Neural progenitor cell (in vitro differentiated cells): ENCODE results near the gene TFAP2E. TPM values are rescaled to one million over a fixed set of nuclear protein-coding genes. Genes with fewer than 3 reads are reported as not detected.

Source experiments
- DNase-seq: peaks from one replicate; pipeline ENCODE4 v3.0.0-alpha.2; 2016; ENCODE audit warnings: low spot score
- H2AFZ ChIP-seq: fragments of 200-600 bp; sonication (generic); replicated peaks from 2 replicates; pipeline ENCODE4 v1.6.1; 2016; ENCODE audit warnings: antibody characterized with exemption
- H3F3A ChIP-seq: fragments of 200-600 bp; sonication (generic); 2 replicates; pipeline ENCODE4 v1.6.1; 2016; ENCODE audit warnings: antibody characterized with exemption, low read depth
- H3K27ac ChIP-seq: fragments of 200-600 bp; sonication (generic); 2 replicates; pipeline ENCODE4 v1.5.1; 2016; ENCODE audit warnings: mild to moderate bottlenecking
- H3K27me3 ChIP-seq: fragments of 200-600 bp; sonication (generic); 2 replicates; pipeline ENCODE4 v1.6.1; 2016; ENCODE audit warnings: mild to moderate bottlenecking, moderate library complexity
- H3K36me3 ChIP-seq: fragments of 200-600 bp; sonication (generic); 2 replicates; pipeline ENCODE4 v1.5.1; 2016
- H3K4me1 ChIP-seq: fragments of 200-600 bp; sonication (generic); 2 replicates; pipeline ENCODE4 v1.6.1; 2016; ENCODE audit warnings: mixed run types
- H3K4me2 ChIP-seq: fragments of 200-600 bp; sonication (generic); 2 replicates; pipeline ENCODE4 v1.6.1; 2016
- H3K4me3 ChIP-seq: fragments of 200-600 bp; sonication (generic); 2 replicates; pipeline ENCODE4 v1.5.1; 2016
- H3K79me2 ChIP-seq: fragments of 200-600 bp; sonication (generic); 2 replicates; pipeline ENCODE4 v1.6.1; 2016; ENCODE audit warnings: low read depth
- H3K9ac ChIP-seq: fragments of 200-600 bp; sonication (generic); 2 replicates; pipeline ENCODE4 v1.6.1; 2016
- H3K9me3 ChIP-seq: fragments of 200-600 bp; sonication (generic); 2 replicates; pipeline ENCODE4 v1.5.1; 2016; ENCODE audit warnings: low read depth
- H4K20me1 ChIP-seq: fragments of 200-600 bp; sonication (generic); 2 replicates; pipeline ENCODE4 v1.6.1; 2016; ENCODE audit warnings: low read depth
- H3K27ac Mint-ChIP-seq: 3 replicates; pipeline ENCODE4 v1.8.0; 2021; ENCODE audit warnings: mixed read lengths
- H3K27me3 Mint-ChIP-seq: 2 replicates; pipeline ENCODE4 v1.8.0; 2022; ENCODE audit warnings: low read depth, mild to moderate bottlenecking, inconsistent platforms, moderate library complexity, mixed read lengths; ENCODE audit not compliant: insufficient read depth
- H3K36me3 Mint-ChIP-seq: 3 replicates; pipeline ENCODE4 v1.8.0; 2021; ENCODE audit warnings: mixed read lengths
- H3K4me1 Mint-ChIP-seq: 3 replicates; pipeline ENCODE4 v1.8.0; 2021; ENCODE audit warnings: mixed read lengths
- H3K4me3 Mint-ChIP-seq: 3 replicates; pipeline ENCODE4 v1.8.0; 2021; ENCODE audit warnings: mild to moderate bottlenecking, moderate library complexity, mixed read lengths
- H3K9me3 Mint-ChIP-seq: 3 replicates; pipeline ENCODE4 v1.8.0; 2020; ENCODE audit warnings: mixed read lengths
- EZH2 ChIP-seq: fragments of 200-600 bp; sonication (generic); IDR thresholded peaks from 2 replicates; pipeline ENCODE4 v1.6.1; 2017; ENCODE audit warnings: antibody characterized with exemption, mild to moderate bottlenecking, moderate library complexity
- EZH2phosphoT487 ChIP-seq: fragments of 200-600 bp; sonication (generic); IDR thresholded peaks from 2 replicates; pipeline ENCODE4 v1.6.1; 2017; ENCODE audit warnings: antibody characterized with exemption
- total RNA-seq: library from RNA; depleted of rRNA; stranded (reverse); fragments of >200 nt; gene quantifications from 2 replicates; pipeline ENCODE4 v1.2.3, GENCODE V29; 2015; ENCODE audit warnings: low replicate concordance
- TF ChIP-seq, protein P1 (sequence below): fragments of 200-600 bp; sonication (generic); IDR thresholded peaks from 2 replicates; pipeline ENCODE4 v1.5.1; 2017; ENCODE audit warnings: antibody characterized with exemption, mild to moderate bottlenecking

The TFAP2E gene
- total RNA-seq, 1 donor from 2014 or later: not detected

DNA sequence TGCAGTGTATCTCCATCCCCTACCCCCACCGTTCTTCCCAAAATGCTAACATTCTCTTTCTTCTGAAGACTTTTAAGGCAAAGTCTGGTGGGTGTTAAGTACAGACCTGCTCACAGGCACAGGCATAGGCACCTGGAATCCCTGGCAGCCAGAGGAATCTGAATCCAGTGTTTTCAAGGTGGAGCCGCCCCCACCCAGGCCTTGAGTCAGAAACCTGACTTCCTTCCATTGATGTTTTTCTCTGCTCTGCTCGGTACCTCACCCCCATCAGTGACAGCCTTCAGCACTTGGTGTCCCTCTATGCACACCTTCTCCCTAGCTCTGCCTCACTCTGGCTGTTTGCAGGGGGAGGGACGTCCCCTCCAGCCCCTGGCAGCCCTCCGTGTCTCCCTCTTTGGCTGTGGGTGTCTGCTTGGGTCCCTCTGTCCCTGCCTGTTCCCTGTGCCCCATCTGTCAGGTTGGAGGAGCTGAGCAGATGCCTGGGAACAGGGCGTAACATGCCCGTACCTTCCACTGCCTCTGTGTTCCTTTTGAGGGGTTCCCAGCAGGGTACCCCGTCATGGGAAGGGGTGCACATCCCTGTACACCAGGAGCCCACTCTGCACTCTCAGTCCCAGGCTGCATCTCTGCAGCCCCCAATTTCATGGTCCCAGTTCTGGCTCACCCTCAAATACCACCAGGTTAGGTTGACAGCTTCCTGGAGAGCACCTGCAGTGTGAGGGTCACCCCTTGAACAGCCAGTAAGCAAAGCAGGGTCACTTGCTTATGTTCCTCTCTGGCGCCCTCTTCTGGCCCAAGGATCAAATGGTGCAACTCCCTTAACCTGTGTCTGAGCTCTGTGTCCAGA, 8.9 kb upstream of the TFAP2E start:
- H3K4me3 Mint-ChIP-seq: peak overlapping the region; percentile 57
- H3K27ac Mint-ChIP-seq: no peak overlapping the region
- Histone ChIP-seq H3K4me3 (no peak overlapping the region), H3K4me2 (no peak overlapping the region), H2AFZ (no peak overlapping the region), H3K27ac (no peak overlapping the region), H3K79me2 (no peaks in the 10 kb centered on the region), H3K9me3 (no peaks in the 10 kb centered on the region), H3F3A (peaks cover 11% of the 10 kb centered on the region), H3K9ac (no peak overlapping the region), H3K4me1 (no peaks in the 10 kb centered on the region), H3K36me3 (no peaks in the 10 kb centered on the region), H3K27me3 (peaks cover 1% of the 10 kb centered on the region), H4K20me1 (peaks cover 11% of the 10 kb centered on the region)
- peaks cover 15% of the 10 kb centered on the region for H3K4me1 Mint-ChIP-seq
- no peaks in the 10 kb centered on the region for H3K9me3 Mint-ChIP-seq
- H3K36me3 Mint-ChIP-seq: peaks cover 14% of the 10 kb centered on the region
- peaks cover 3% of the 10 kb centered on the region for H3K27me3 Mint-ChIP-seq
- no peak for TF ChIP-seq EZH2phosphoT487
- no peak for TF ChIP-seq EZH2
- TF ChIP-seq, protein P1, sequence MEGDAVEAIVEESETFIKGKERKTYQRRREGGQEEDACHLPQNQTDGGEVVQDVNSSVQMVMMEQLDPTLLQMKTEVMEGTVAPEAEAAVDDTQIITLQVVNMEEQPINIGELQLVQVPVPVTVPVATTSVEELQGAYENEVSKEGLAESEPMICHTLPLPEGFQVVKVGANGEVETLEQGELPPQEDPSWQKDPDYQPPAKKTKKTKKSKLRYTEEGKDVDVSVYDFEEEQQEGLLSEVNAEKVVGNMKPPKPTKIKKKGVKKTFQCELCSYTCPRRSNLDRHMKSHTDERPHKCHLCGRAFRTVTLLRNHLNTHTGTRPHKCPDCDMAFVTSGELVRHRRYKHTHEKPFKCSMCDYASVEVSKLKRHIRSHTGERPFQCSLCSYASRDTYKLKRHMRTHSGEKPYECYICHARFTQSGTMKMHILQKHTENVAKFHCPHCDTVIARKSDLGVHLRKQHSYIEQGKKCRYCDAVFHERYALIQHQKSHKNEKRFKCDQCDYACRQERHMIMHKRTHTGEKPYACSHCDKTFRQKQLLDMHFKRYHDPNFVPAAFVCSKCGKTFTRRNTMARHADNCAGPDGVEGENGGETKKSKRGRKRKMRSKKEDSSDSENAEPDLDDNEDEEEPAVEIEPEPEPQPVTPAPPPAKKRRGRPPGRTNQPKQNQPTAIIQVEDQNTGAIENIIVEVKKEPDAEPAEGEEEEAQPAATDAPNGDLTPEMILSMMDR: peak; percentile 82
- peak; percentile 88 for DNase-seq

DNA sequence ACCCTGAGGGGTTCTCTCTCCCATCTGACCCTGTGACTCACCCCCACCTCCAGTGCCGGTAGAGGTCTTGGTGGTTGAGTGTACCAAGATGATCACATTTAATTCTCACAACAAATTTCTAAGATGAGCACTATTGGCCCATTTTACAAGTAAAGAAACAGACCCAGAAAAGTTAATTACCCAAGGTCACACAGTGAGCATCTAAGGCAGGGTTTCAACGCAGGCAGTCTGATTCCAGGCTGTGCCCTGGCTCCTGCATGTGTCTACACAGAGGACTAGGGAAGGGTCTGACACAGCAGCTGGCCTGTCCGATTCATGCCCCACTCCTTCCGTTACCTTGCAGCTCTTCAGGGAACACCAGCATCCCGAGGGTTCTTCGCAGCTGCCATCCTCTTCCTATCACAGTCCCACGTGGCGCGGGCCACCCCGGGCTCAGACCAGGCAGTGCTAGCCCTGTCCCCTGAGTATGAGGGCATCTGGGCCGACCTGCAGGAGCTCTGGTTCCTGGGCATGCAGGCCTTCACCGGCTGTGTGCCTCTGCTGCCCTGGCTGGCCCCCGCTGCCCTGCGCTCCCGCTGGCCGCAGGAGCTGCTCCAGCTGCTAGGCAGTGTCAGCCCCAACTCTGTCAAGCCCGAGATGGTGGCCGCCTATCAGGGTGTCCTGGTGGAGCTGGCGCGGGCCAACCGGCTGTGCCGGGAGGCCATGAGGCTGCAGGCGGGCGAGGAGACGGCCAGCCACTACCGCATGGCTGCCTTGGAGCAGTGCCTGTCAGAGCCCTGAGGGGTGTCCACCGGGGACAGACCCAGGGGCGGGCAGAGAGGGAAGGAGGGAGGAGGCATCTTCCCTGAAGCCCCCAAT, 8.0 kb upstream of the TFAP2E start:
- H3K36me3 ChIP-seq: no peaks in the 10 kb centered on the region
- H3K9me3 Mint-ChIP-seq: no peaks in the 10 kb centered on the region
- no peak for DNase-seq
- H3K4me3 ChIP-seq: no peak overlapping the region
- peaks cover 14% of the 10 kb centered on the region for H3K36me3 Mint-ChIP-seq
- H3K9me3 ChIP-seq: no peaks in the 10 kb centered on the region
- TF ChIP-seq EZH2phosphoT487: no peak
- no peak for TF ChIP-seq EZH2
- TF ChIP-seq, protein P1: no peak
- no peak overlapping the region for H3K9ac ChIP-seq
- H3K27ac Mint-ChIP-seq: no peak overlapping the region
- no peaks in the 10 kb centered on the region for H3K79me2 ChIP-seq
- peaks cover 10% of the 10 kb centered on the region for H3K27me3 ChIP-seq
- H3K27me3 Mint-ChIP-seq: peaks cover 3% of the 10 kb centered on the region
- H2AFZ ChIP-seq: no peak overlapping the region
- peaks cover 9% of the 10 kb centered on the region for H3K4me1 Mint-ChIP-seq
- H3F3A ChIP-seq: peaks cover 11% of the 10 kb centered on the region
- peaks cover 8% of the 10 kb centered on the region for H4K20me1 ChIP-seq
- H3K4me1 ChIP-seq: no peaks in the 10 kb centered on the region
- H3K27ac ChIP-seq: no peak overlapping the region
- no peak overlapping the region for H3K4me2 ChIP-seq
- peak overlapping the region; percentile 57 for H3K4me3 Mint-ChIP-seq

DNA sequence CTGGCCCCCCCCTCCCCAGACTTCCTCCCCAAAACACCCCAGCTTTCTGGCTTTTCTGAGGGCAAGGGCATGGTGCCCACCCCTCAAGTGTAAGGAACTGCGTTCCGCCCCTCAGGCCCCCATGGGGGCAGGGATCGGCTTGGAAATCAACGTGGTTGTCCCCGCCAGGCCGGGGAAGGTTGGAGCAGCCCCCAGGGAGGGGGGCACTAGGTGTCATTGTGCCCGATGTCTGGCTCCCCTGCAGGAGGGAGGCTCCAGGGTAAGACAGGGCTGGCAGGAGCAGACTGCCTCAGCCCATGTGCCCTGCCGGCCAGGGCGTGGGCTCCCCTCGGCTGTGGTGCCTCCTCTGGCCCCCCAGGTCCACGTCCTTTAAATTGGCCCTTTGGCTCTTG, 7.4 kb upstream of the TFAP2E start:
- H3K36me3 Mint-ChIP-seq: peaks cover 14% of the 10 kb centered on the region
- no peaks in the 10 kb centered on the region for H3K9me3 ChIP-seq
- no peaks in the 10 kb centered on the region for H3K4me1 ChIP-seq
- H3K4me2 ChIP-seq: no peak overlapping the region
- no peak overlapping the region for H3K27ac Mint-ChIP-seq
- H3K9ac ChIP-seq: no peak overlapping the region
- peaks cover 9% of the 10 kb centered on the region for H3K4me1 Mint-ChIP-seq
- H2AFZ ChIP-seq: no peak overlapping the region
- TF ChIP-seq, protein P1: no peak
- TF ChIP-seq EZH2phosphoT487 (no peak), EZH2 (no peak)
- no peak for DNase-seq
- H3K79me2 ChIP-seq: no peaks in the 10 kb centered on the region
- H3K27me3 Mint-ChIP-seq: peaks cover 8% of the 10 kb centered on the region
- H3K9me3 Mint-ChIP-seq: no peaks in the 10 kb centered on the region
- no peak overlapping the region for H3K4me3 Mint-ChIP-seq
- H4K20me1 ChIP-seq: peaks cover 8% of the 10 kb centered on the region
- H3K36me3 ChIP-seq: no peaks in the 10 kb centered on the region
- H3K27me3 ChIP-seq: peaks cover 16% of the 10 kb centered on the region
- H3F3A ChIP-seq: peaks cover 11% of the 10 kb centered on the region
- no peak overlapping the region for H3K4me3 ChIP-seq
- no peak overlapping the region for H3K27ac ChIP-seq
